ENCODE results near the gene GABPB1. TPM values are rescaled to one million over a fixed set of nuclear protein-coding genes. Genes with fewer than 3 reads are reported as not detected.
"Not testable (repeated sequence)": the region's sequence is repeated elsewhere in the genome, so short reads cannot be mapped to it uniquely, and the experiment has no call there.

Gene GABPB1
- 38.3 and 44.0 TPM in 2 replicates for total RNA-seq (2014; rRNA removed; shearing (Covaris generic))
- 24.4 and 28.8 TPM in 2 replicates for polyA plus RNA-seq (2015; cell fraction: cytosol; rRNA removed)
- polyA plus RNA-seq (2015; cell fraction: nucleus; rRNA removed): 11.1 and 12.7 TPM in 2 replicates

- in situ Hi-C loops (cut with HindIII; ENCODE audit: low pct_unique_long_range_greater_than_20kb, low sequenced_read_pairs): no loop called here
Measured at GRCh38 chr15:50354838-50355618, at the start of gene GABPB1. TSS of gene GABPB1 (minus strand) at chr15:50355198. CDS start at chr15:50309798, 45,400 bp downstream.

GRCh38 chr15:50391561-50391960 lies 36.6 kb upstream of the GABPB1 start:
- DNase-seq (ENCODE audit: low read depth, low spot score): peak; percentile 67
- in situ Hi-C loops (cut with HindIII; ENCODE audit: low pct_unique_long_range_greater_than_20kb, low sequenced_read_pairs): not testable (repeated sequence)

More at GRCh38 chr15:50354838-50355618, at the start of gene GABPB1:
- DNase-seq (ENCODE audit: low read depth, low spot score): peak; percentile 81

- in situ Hi-C loops (cut with HindIII; ENCODE audit: low pct_unique_long_range_greater_than_20kb, low sequenced_read_pairs): no loop called here
- peak; percentile 62 for DNase-seq (ENCODE audit: low read depth, low spot score)
Measured at GRCh38 chr15:50390554-50391264, 35.7 kb upstream of the GABPB1 start.

- in situ Hi-C loops (cut with HindIII; ENCODE audit: low pct_unique_long_range_greater_than_20kb, low sequenced_read_pairs); DNase-seq (ENCODE audit: low read depth, low spot score): not testable (repeated sequence)
Measured at GRCh38 chr15:50382408-50382807, 27.4 kb upstream of the GABPB1 start.

GRCh38 chr15:50381438-50381837 lies 26.4 kb upstream of the GABPB1 start:
- in situ Hi-C loops (cut with HindIII; ENCODE audit: low pct_unique_long_range_greater_than_20kb, low sequenced_read_pairs): no loop called here
- no peak for DNase-seq (ENCODE audit: low read depth, low spot score)

- no peak for DNase-seq (ENCODE audit: low read depth, low spot score)
Measured at GRCh38 chr15:50380089-50380488, 25.1 kb upstream of the GABPB1 start.

GRCh38 chr15:50379413-50379812 lies 24.4 kb upstream of the GABPB1 start:
- DNase-seq (ENCODE audit: low read depth, low spot score); in situ Hi-C loops (cut with HindIII; ENCODE audit: low pct_unique_long_range_greater_than_20kb, low sequenced_read_pairs): not testable (repeated sequence)

More at GRCh38 chr15:50380089-50380488, 25.1 kb upstream of the GABPB1 start:
- in situ Hi-C loops (cut with HindIII; ENCODE audit: low pct_unique_long_range_greater_than_20kb, low sequenced_read_pairs): no loop called here

GRCh38 chr15:50378776-50379175 lies 23.8 kb upstream of the GABPB1 start:
- in situ Hi-C loops (cut with HindIII; ENCODE audit: low pct_unique_long_range_greater_than_20kb, low sequenced_read_pairs): no loop called here
- DNase-seq (ENCODE audit: low read depth, low spot score): no peak

GRCh38 chr15:50377867-50378751 lies 23.1 kb upstream of the GABPB1 start:
- in situ Hi-C loops (cut with HindIII; ENCODE audit: low pct_unique_long_range_greater_than_20kb, low sequenced_read_pairs): no loop called here
- no peak for DNase-seq (ENCODE audit: low read depth, low spot score)

- in situ Hi-C loops (cut with HindIII; ENCODE audit: low pct_unique_long_range_greater_than_20kb, low sequenced_read_pairs); DNase-seq (ENCODE audit: low read depth, low spot score): not testable (repeated sequence)
Measured at GRCh38 chr15:50369564-50369963, 14.6 kb upstream of the GABPB1 start.

- no peak for DNase-seq (ENCODE audit: low read depth, low spot score)
- in situ Hi-C loops (cut with HindIII; ENCODE audit: low pct_unique_long_range_greater_than_20kb, low sequenced_read_pairs): no loop called here
Measured at GRCh38 chr15:50365971-50366370, 11.0 kb upstream of the GABPB1 start.

GRCh38 chr15:50365570-50365969 lies 10.6 kb upstream of the GABPB1 start:
- no peak for DNase-seq (ENCODE audit: low read depth, low spot score)
- in situ Hi-C loops (cut with HindIII; ENCODE audit: low pct_unique_long_range_greater_than_20kb, low sequenced_read_pairs): no loop called here

GRCh38 chr15:50363612-50364011 lies 8.6 kb upstream of the GABPB1 start:
- in situ Hi-C loops (cut with HindIII; ENCODE audit: low pct_unique_long_range_greater_than_20kb, low sequenced_read_pairs): no loop called here
- DNase-seq (ENCODE audit: low read depth, low spot score): no peak

GRCh38 chr15:50361756-50362155 lies 6.8 kb upstream of the GABPB1 start:
- DNase-seq (ENCODE audit: low read depth, low spot score): no peak
- in situ Hi-C loops (cut with HindIII; ENCODE audit: low pct_unique_long_range_greater_than_20kb, low sequenced_read_pairs): no loop called here

- in situ Hi-C loops (cut with HindIII; ENCODE audit: low pct_unique_long_range_greater_than_20kb, low sequenced_read_pairs): no loop called here
- peak; percentile 66 for DNase-seq (ENCODE audit: low read depth, low spot score)
Measured at GRCh38 chr15:50358845-50359244, 3.8 kb upstream of the GABPB1 start.

- in situ Hi-C loops (cut with HindIII; ENCODE audit: low pct_unique_long_range_greater_than_20kb, low sequenced_read_pairs): no loop called here
- no peak for DNase-seq (ENCODE audit: low read depth, low spot score)
Measured at GRCh38 chr15:50355980-50356379, 982 bp upstream of the GABPB1 start.

GRCh38 chr15:50355619-50355905 lies 564 bp upstream of the GABPB1 start:
- no peak for DNase-seq (ENCODE audit: low read depth, low spot score)
- in situ Hi-C loops (cut with HindIII; ENCODE audit: low pct_unique_long_range_greater_than_20kb, low sequenced_read_pairs): no loop called here

Measured in SK-MEL-5 (cell line).